Measurements from ENCODE around the gene HDDC3.

- TF ChIP-seq CTCF (IDR thresholded peaks at IDR 0.05) (no peak), SIN3A (IDR thresholded peaks at IDR 0.05; ENCODE audit: borderline replicate concordance, insufficient read depth, low read depth, low read length) (no peak)
Measured at GRCh38 chr15:90915808-90916440, 16.4 kb downstream of the HDDC3 start.
